Hematopoietic multipotent progenitor cell treated with erythropoietin and hydrocortisone succinate and interleukin-3 and kit ligand, for 8 days (in vitro differentiated cells): Measurements from ENCODE around the gene DTX4.

ENCODE experiments used
- DNase-seq: peaks from one replicate; pipeline ENCODE4 v3.0.0-alpha.2; 2015

The DTX4 gene

DNA sequence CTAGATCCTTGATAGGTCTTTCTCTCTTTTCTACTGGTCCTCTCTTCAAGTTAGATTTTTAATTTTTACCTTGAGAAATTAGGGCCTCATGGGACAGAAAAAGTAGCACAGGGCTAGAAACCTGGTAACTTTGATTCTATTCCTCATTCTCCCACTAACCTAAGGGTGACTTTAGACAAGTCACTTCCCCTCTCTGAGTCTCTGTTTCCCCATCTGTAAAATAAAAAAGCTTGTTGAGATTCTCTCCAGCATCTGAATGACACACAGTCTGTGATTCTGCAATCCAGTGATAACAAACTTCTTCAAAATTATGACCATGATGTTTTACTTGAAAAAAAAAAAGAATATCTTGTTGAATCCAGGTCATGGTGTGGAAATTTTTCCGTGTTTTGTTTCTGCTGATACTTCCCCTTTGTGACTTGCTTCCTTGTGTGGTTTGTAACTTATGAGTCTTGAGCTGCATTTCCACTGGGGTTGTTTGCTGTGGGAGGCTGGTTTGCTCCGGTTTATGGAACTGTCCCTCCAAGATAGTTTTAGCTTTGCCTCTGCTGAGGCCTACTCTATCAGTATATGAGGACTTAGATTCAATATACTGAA, 50.6 kb downstream of the DTX4 start:
- no peak for DNase-seq

DNA sequence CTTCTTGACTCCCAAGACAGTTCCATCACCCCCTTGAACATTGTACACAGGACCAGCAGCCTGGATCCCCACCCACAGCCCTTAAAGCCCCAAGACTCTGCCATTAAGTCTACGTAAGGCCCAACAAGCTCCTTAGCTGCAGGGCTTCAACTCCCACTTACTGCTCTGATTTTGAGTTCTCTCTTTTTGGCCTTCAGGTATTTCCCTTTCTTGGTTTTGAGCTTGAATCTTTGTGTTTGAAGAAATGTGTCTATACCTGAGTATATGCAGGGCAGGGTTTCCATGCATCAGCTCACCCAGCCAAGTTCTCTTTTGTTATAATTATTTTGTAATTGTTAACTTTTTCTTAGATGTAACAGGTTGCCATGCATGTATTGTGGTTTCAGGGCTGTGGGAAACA, 51.2 kb downstream of the DTX4 start:
- no peak for DNase-seq

DNA sequence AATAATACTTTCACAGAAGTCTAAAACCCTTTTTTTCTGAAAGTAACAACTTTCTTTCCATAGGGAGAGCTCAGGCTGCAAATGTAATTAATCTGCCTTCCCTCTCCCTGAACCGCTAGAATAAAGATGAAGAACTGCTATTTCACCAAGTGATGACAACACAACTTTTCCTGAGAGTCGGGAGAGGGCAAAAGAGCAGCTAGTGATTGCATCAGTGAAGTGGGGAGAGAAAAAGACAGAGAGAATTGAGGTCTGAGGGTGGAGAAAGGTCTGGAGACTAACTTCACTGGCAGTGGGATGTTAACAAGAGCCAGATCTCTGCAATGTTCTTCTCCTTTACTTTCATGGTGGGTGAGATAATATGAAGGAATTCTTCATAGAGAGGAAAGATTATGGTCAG, 51.7 kb downstream of the DTX4 start:
- no peak for DNase-seq

DNA sequence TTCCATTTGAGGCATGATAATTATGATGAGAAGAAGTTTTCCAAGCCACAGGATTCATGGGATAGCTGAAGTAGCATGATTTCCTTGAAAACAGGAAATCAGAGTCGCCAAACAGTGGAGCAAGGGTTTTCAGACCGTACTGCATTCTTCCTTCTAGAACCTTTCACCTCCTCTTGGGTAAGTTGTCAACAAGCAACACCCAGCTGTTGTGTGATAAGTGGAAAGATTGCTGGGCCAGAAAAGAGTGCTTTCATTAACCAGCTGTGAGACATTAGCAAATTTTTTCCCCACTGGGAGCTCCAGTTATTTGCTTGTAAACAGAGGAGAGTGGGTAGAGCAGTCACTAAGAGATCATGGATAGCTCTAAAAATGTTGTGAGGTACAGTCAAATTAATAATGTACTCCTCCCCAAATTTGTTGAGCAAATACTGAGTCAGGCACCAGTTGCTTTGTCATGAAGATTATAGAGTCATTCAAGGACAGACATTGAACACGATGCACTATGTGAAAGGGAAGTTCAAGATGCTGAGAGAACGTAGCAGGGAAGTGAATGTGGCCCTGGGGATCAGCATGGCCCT, 52.5 kb downstream of the DTX4 start:
- no peak for DNase-seq

DNA sequence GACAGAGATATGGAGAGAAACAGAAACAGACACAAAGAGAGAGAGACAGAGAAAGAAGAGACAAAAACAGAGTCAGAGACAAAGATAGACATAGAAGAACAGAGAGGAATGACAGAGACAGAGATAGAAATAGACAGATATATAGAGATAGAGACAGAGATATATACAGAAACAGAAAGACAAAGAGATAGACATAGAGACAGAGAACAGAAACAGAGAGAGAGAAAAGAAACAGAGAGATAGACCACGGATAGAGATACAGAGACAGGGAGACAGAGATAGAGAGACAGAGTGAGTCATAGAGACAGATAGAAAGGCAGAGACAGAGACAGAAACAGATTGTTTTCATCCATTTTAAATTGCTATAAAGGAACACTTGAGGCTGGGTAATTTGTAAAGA, 53.1 kb downstream of the DTX4 start:
- DNase-seq = no peak

DNA sequence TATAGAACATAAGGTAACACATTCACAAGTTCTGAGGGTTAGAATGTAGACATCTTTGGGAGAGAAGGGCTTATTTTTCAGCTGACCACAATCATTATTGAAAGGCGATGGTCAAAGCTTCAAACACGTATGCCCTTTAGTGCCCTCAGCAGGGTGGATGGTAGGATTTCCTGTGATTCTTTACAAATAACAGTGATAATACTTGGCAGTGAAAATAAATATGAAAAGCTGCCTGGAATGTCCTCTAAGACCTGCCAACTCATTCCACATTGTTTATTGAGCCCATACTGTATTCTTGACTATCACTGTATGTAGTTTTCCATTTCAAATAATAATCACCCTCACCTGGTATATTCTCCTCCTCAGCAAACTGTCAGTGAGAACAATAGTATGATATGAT, 54.5 kb downstream of the DTX4 start:
- DNase-seq = no peak

DNA sequence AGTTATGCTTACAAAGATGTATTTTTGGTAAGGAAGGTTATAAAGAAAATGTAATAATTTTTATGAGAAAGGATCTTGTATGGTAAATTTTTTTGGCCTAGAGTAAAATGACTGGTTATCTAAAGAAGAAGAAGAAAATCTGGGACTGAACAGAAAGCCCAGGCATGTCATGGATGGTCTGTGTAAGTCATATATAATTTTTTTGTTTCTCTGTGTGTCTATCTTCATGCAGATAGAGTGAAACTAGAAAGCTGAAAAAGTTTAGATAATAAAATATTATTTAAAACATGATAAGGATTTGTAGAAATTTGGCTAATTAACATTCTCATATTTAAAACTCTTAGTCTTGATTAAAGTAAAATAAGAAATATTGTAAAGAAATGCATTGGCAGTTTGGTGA, 68.4 kb downstream of the DTX4 start:
- DNase-seq = no peak

DNA sequence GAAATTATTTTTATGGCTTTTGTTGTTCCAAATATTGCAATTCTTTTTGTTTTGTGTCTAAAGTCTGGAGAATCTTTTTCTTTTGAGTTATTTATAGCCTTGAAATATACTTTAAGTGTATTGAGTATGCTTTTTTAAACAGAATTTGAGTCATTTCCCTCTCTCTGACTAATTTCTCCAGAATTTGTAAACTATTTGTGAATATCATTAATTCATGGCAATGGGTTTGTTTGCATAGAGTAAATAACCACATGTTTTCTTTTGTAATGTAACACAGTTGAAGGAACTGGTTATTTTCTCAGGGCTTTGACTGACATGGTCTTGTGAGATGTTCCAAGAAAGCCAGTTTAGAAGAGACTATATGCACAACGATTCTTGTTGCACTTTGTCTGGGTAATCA, 71.7 kb downstream of the DTX4 start:
- no peak for DNase-seq

DNA sequence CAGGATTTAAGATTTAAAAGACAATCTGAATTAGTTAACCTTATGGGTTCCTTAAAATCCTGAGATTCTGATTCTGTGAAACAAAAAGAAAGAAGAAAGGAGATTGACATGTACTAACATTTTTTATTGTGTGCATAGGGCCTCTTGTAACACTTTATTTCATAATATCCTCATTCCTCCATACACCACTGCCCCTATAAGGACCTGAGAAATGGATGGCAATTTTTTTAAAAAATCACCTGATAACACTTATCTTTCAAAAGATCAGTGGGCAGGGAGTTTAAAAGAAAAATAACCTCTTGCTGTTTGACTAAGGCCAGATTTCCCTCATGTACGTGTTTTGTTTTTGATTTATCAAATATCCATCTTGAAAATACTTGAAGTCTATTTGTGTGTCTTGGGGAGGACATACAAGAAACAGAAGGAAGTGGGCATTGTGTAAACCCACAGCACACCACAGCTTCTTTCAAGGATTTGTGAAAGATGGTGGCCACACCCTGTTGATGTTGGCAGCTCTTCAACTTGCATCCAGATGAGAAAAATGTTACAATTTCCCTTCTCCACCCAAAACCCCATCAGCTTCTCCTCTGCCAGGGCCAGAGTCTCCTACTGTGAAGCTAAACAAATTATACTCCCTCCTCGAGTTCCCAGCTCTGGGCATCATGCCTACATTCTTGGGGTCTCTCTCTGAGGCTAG, 75.7 kb downstream of the DTX4 start:
- DNase-seq = peak; percentile 13

DNA sequence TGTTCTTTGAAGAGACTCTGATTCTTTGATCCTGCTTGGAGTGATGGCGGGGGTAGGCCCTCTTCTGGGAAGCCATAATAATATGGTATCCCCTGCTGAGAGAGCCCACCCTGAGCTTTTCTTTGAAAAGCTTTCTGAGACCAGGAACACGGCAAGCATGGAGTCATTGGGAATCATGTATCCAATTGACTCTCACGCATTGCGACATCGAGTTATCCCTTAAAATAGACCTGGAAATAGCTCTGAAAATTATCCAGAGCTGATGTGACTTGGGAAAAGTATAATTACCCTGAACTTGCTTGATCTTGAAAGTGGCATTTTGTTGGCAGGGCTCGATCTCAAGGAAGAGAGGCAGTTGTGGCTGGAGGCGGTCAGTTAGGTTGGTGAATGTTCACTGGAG, 77.6 kb downstream of the DTX4 start:
- no peak for DNase-seq

DNA sequence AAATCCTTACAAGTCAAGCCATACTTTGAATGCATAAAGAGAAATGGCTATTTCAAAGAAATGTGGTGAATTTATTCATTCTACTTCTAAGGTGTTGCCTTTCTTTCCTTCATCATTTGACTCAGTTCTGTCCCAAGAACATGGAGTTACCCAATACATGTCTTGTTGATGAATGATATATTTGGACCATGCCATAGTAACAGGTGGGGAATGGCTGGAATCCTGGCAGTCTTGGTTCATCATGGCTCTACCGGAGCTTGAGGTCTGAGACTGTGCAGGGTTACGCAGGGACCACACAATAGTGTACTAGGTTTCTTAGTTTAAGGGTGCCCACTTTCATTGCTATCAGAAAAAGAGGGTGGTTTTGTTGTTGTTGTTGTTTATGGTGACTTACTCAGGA, 81.1 kb downstream of the DTX4 start:
- DNase-seq = no peak

DNA sequence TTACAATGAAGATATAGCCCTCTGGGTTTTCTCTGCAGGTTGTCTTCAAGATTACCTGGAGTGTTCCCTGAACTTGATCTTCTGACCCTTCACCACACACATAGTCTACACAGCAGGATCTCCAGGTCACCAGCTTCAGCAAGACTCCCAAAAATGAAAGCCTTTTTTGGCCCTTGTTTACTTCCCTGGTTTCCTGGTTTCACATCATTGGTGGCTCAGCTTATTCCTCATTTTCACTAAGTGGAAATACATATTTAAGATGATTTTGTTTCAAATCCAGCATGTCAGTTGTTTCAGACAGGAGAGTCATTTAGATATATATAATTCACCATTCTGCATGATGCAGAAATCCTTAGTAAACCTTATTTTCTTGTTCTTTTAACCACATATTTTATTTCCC, 82.4 kb downstream of the DTX4 start:
- no peak for DNase-seq

DNA sequence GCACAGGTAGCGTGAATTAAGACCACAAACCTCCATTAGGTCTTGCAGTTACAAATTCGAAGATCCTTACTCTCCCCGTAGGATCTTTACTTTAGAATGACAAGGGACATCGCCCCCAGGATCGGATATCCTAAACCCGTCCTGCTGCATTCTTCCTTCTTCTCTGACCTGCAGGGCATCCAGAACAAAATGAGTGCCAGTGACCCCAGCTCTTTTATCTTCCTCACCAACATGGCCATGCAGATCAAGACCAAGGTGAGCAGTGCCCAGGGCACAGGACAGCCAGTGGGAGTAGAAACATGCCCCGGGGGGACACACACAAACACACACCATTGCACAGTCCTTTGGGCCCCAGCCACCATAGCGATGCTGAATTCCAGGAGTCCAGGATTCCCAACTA, 83.3 kb downstream of the DTX4 start:
- no peak for DNase-seq
